ENCODE data around the gene VKORC1. TPM values are rescaled to one million over a fixed set of nuclear protein-coding genes. Genes with fewer than 3 reads are reported as not detected.

VKORC1 gene
- total RNA-seq, 1 donor from 2014 or later = 32.6 TPM

- peak; percentile 55 for FAIRE-seq
- peaks cover 19% of the 10 kb centered on the region for H3K36me3 ChIP-seq (ENCODE audit: control insufficient read depth, insufficient read depth, low read length)
Observed at GRCh38 chr16:31043352-31043751, 51.2 kb downstream of the VKORC1 start.

GRCh38 chr16:31042866-31043265 is 51.7 kb downstream of the VKORC1 start:
- FAIRE-seq (no peak), DNase-seq (ENCODE audit: low read depth) (no peak)
- TF ChIP-seq CTCF (IDR thresholded peaks at IDR 0.05; ENCODE audit: insufficient read depth, low read length, severe bottlenecking) = no peak
- H3K4me3 ChIP-seq (ENCODE audit: low read depth, low read length) = no peak overlapping the region
- no peaks in the 10 kb centered on the region for H3K27me3 ChIP-seq (ENCODE audit: control insufficient read depth, insufficient read depth, low read length)
- H3K36me3 ChIP-seq (ENCODE audit: control insufficient read depth, insufficient read depth, low read length) = peaks cover 23% of the 10 kb centered on the region

More at GRCh38 chr16:31043352-31043751, 51.2 kb downstream of the VKORC1 start:
- TF ChIP-seq CTCF (IDR thresholded peaks at IDR 0.05; ENCODE audit: insufficient read depth, low read length, severe bottlenecking) = no peak
- no peak for DNase-seq (ENCODE audit: low read depth)
- Histone ChIP-seq H3K27me3 (ENCODE audit: control insufficient read depth, insufficient read depth, low read length) (no peaks in the 10 kb centered on the region), H3K4me3 (ENCODE audit: low read depth, low read length) (no peak overlapping the region)

Other genes starting within 250 kb of the VKORC1 start
- gene BCL7C, start 200.7 kb downstream of the VKORC1 start, total RNA-seq = 24.7 and 50.1 TPM in 2 replicates
- gene CTF1, start 198.2 kb downstream of the VKORC1 start, total RNA-seq = 0.26 and 0.38 TPM in 2 replicates
- gene FBXL19, start 171.2 kb downstream of the VKORC1 start, total RNA-seq = 7.9 and 10.0 TPM in 2 replicates
- 16.6 and 17.5 TPM in 2 replicates for gene ORAI3, start 145.7 kb downstream of the VKORC1 start, total RNA-seq
- 1.3 TPM in 2 replicates for gene SETD1A, start 137.0 kb downstream of the VKORC1 start, total RNA-seq
- 5.1 and 8.2 TPM in 2 replicates for gene HSD3B7, start 109.6 kb downstream of the VKORC1 start, total RNA-seq
- under 0.01 TPM in 1 of 2 replicates, not detected in the other for gene STX1B, start 84.2 kb downstream of the VKORC1 start, total RNA-seq
- gene STX4, start 61.2 kb downstream of the VKORC1 start, total RNA-seq = 14.7 and 18.7 TPM in 2 replicates
- 6.5 and 8.2 TPM in 2 replicates for gene ZNF668, start 20.6 kb downstream of the VKORC1 start, total RNA-seq
- gene ZNF646, start 20.4 kb downstream of the VKORC1 start, total RNA-seq = 6.3 and 10.0 TPM in 2 replicates
- gene PRSS53, start 5.9 kb downstream of the VKORC1 start, total RNA-seq = 0.90 and 1.1 TPM in 2 replicates
- gene BCKDK, start 13.6 kb upstream of the VKORC1 start, total RNA-seq = 7.4 and 7.9 TPM in 2 replicates
- 34.1 and 54.5 TPM in 2 replicates for gene KAT8, start 22.9 kb upstream of the VKORC1 start, total RNA-seq
- 15.0 and 31.0 TPM in 2 replicates for gene PRSS8, start 40.9 kb upstream of the VKORC1 start, total RNA-seq
- gene PRSS36, start 55.3 kb upstream of the VKORC1 start, total RNA-seq = 0.26 and 1.3 TPM in 2 replicates
- 24.2 and 25.0 TPM in 2 replicates for gene FUS, start 85.3 kb upstream of the VKORC1 start, total RNA-seq
- 88.2 and 147 TPM in 2 replicates for gene PYCARD, start 108.0 kb upstream of the VKORC1 start, total RNA-seq
- gene TRIM72, start 119.3 kb upstream of the VKORC1 start, total RNA-seq = under 0.01 TPM in 1 of 2 replicates, not detected in the other
- gene PYDC1, start 122.3 kb upstream of the VKORC1 start, total RNA-seq = not detected in 2 replicates
- gene ITGAM, start 165.2 kb upstream of the VKORC1 start, total RNA-seq = 0.13 TPM in 1 of 2 replicates, not detected in the other